ENCODE data around the gene PRRC2C.

The PRRC2C gene

DNA sequence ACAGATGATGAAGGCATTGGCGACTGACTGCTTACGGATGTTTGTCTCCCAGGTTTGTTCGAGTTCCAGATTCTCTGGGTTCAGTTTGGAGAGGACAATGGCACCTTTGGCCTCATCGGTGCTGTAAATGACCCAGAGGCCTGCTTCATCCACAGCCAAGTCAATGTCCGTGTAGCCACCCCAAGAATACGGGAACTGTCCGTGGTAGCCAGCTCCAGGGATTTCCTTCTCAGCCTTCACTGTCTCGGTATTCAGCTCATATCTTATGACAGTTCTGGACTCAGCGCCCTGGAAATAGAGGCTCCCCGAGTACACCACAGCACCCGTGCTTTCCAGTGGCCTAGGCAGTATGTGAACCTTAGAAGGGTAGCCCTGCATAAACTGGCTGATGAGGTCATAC is 150.8 kb downstream of the PRRC2C start:
- peak; percentile 9 for DNase-seq (ENCODE audit: low read depth)

DNA sequence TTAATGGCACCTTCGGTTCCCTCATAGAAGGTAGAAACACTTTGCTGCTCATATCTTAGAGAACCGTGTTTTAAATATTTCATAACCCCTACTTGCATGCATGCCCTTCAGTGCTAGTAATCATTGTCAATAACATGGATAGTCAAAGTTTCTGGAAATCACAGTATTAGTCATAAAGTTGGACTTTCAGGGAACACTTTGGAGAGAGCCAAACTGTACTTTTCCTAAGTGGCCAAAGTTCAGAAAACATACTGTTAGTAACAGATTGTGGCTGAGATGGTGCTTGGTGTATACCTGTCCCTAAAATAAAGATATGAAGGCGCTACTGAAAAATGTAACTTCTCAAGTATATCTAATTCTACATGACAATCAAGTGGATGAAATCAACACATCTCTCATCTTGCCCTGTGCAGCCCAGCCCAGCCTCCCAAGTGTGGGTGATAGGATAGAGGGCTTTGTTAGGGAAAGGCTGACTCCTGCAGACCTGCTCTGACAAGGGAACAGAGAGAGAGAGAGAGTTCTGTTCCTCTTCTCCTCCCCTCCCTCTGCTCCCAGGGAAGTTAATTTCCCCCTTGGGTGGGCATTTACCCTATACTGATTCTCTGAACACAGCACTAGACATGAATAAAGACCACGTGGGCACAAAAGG is 152.7 kb downstream of the PRRC2C start:
- DNase-seq (ENCODE audit: low read depth): no peak

DNA sequence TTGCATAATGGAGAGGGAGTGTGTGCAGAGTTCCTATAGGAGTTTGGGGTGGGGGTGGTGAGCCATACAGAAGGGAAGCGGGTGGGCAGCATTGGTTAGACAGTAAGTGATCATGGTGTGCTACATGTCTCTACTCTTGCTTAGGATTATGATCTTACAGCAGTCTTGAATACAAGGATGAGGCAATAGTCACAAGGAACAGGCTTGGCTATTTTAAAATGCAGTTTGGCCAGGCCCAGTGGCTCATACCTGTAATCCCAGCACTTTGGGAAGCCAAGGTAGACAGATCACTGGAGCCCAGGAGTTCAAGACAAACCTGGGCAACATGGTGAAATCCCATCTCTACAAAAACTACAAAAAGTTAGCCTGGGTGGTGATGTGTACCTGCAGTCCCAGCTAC is 154.9 kb downstream of the PRRC2C start:
- DNase-seq (ENCODE audit: low read depth): no peak

DNA sequence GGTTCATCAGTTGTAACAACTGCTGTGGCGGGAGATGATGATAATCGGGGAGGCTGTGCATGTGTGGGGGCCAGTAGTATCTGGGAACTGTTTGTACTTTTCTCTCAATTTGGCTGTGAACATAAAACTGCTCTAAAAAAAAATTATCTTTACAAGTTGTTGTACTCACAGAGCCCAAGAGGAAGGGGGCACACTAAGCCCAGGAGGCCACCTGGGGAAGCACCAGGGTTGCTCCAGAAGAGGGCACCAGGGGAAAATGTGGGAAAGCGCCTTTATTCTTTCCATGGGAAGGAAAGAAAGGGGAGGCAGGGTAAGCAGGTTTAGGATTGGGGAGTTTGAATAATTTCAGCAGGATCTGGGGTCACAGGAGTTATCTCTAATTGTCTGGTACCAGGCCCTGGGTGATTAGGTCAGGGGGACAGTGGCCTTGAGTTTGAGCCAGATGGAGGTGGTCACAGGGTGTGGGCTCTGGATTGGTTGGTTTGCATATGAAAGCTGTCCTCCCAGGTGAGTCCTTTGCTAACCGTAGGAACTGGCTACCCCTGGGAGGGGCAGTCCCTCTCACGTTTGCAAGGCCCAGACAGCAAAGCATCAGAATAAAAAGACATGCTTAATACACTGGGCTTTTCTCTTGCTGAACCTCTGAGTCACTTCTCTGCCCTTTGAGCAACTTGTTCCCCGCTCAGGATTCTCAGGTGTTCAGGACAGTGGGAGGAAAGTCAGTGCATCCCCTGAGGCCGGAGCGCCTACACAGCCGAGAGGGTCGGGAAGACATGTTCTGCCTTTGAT is 155.9 kb downstream of the PRRC2C start:
- no peak for DNase-seq (ENCODE audit: low read depth)

DNA sequence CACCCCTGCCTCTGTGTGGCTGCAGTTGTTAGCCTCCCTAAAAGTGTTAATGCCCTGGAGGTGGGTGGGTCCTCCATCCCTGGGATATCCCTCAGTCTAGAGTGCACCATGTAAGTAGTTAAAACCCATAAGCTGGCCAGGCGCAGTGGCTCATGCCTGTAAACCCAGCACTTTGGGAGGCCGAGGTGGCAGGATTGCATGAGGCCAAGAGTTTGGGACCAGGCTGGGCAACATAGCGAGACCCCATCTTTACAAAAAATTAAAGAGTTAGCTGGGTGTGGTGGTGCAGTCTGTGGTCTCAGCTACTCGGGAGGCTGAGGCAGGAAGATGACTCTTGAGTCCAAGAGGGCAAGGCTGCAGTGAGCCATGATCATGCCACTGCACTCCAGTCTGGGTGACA is 156.9 kb downstream of the PRRC2C start:
- no peak for DNase-seq (ENCODE audit: low read depth)
